Heart right ventricle (tissue), 16 donors: Measurements from ENCODE around the gene OR2V2. TPM values are rescaled to one million over a fixed set of nuclear protein-coding genes. Genes with fewer than 3 reads are reported as not detected.

Source experiments
- ATAC-seq, 8 donors: fragments of 200-7000 bp; cut with Tn5 transposase; one replicate each; pipeline ENCODE4 v1.9.1; 2020; ENCODE audit warnings: mild to moderate bottlenecking in 8 of 8, moderate library complexity in 8 of 8, moderate number of reproducible peaks in 1 of 8
- DNase-seq, 2 donors: peaks; one replicate each; pipeline ENCODE4 v3.0.0-alpha.2; 2020
- H3K27ac ChIP-seq, 10 donors: fragments of 200-600 bp; sonication (generic) in 2 of 10; one replicate each; pipeline versions ENCODE4 v1.5.0 to v1.8.0; 2020 to 2022; ENCODE audit warnings: mild to moderate bottlenecking in 3 of 10
- H3K27me3 ChIP-seq, 7 donors: fragments of 200-600 bp; one replicate each; pipeline ENCODE4 v1.8.0; 2021 to 2022; ENCODE audit warnings: mild to moderate bottlenecking in 2 of 7
- H3K36me3 ChIP-seq, 9 donors: fragments of 200-600 bp; sonication (generic) in 1 of 9; one replicate each; pipeline versions ENCODE4 v1.5.0 to v1.8.0; 2020 to 2022; ENCODE audit warnings: mild to moderate bottlenecking in 2 of 9
- H3K4me1 ChIP-seq, 9 donors: fragments of 200-600 bp; sonication (generic) in 1 of 9; one replicate each; pipeline versions ENCODE4 v1.5.0 to v1.8.0; 2020 to 2022; ENCODE audit warnings: mild to moderate bottlenecking in 4 of 9
- H3K4me3 ChIP-seq, 10 donors: fragments of 200-600 bp; sonication (generic) in 2 of 10; one replicate each; pipeline versions ENCODE4 v1.5.0 to v1.8.0; 2020 to 2022; ENCODE audit warnings: mild to moderate bottlenecking in 7 of 10, moderate library complexity in 2 of 10
- H3K9me3 ChIP-seq, 11 donors: fragments of 200-600 bp in 10 of 11; sonication (generic) in 2 of 11; one replicate each; pipeline versions ENCODE4 v1.5.0 to v1.8.0; 2013 to 2022; ENCODE audit warnings: mild to moderate bottlenecking in 2 of 11, control low read depth in 1 of 11, moderate library complexity in 1 of 11
- CTCF ChIP-seq, 9 donors: fragments of 200-600 bp; sonication (generic) in 2 of 9; IDR thresholded peaks; one replicate each; pipeline versions ENCODE4 v1.5.0 to v1.8.0; 2021 to 2022; ENCODE audit warnings: antibody characterized with exemption in 9 of 9, mild to moderate bottlenecking in 5 of 9, moderate library complexity in 1 of 9
- WGBS, 2 donors: extraction: QIAGEN DNeasy Blood & Tissue Kit; methylation state at CpG; one replicate each; pipeline ENCODE4 v1.1.7; 2013; ENCODE audit warnings: inconsistent platforms in 1 of 2; 5-methylcytosine and 5-hydroxymethylcytosine counted together
- intact Hi-C, 10 donors: fragments of 100-400 bp; cut with DNase I; formaldehyde crosslinking; loops; one replicate each; pipeline versions ENCODE4 v1.11.1 to v1.14.2; 2022
- polyA plus RNA-seq, 2 donors: library from polyadenylated mRNA; stranded (reverse); fragments of 200-250 nt; gene quantifications; one replicate each; pipeline ENCODE4 v1.2.3, GENCODE V29; 2013
- total RNA-seq, 10 donors: library from RNA; stranded (reverse); fragmentation: NEBNext Ultra II Directional in 3 of 10; extraction: Animal tissue kit (Norgen Biotek cat#: 25700) in 3 of 10; gene quantifications; one replicate each; pipeline versions ENCODE4 v1.2.1 to v1.2.4, GENCODE V29; 2021 to 2023
- donor health status: Arrhythmogenic right ventricular cardiomyopathy.
- donor health status: ischemic (EF 13 %, LVEDD 7.1; RV severe dilation, severe dysfunction).
- donor health status: healthy with polysubstance abuse.
- donor health status: DM: no; HTN: yes; CAD: no.
- donor health status: DM: no; HTN: no; CAD: no.
- donor health status: ischemic (EF 25% LVEDD 6.9; RV normal size, moderate dysfunction).
- donor health status: ischemic (EF 25% LVEDD 5.7; RV mildly dilated, moderate dysfunction).
- donor health status: healthy.
- donor health status: DM: yes; HTN: yes; CAD: no.
- donor health status: Ischemic cardiomyopathy.
- donor health status: ischemic (EF 35%, LVEDD 5.7; RV mildly dilated, moderate dysfunction).
- donor health status: nonischemic (EF 11% LVEDD 7.7; RV severe dilation, severe dysfunction).
- donor health status: DM: yes; HTN: yes; CAD: no.
- donor health status: PGD.
- donor health status: ischemic (EF 29% LVEDD 5.4; RV normal size, mild dysfunction).
- donor health status: nonischemic (EF 23%, LVEDD 6.1; RV moderate dilation, normal function).

The OR2V2 gene
- total and polyA plus RNA-seq, 12 donors = not detected

- Histone ChIP-seq H3K27ac (peak overlapping the region; percentile 17 to 87 (median 82)), H3K27me3 (peaks cover 0 to 28% (median 0%) of the 10 kb centered on the region in 7 donors), H3K36me3 (peaks cover 0 to 4% (median 0%) of the 10 kb centered on the region in 9 donors), H3K9me3 (no peaks in the 10 kb centered on the region), H3K4me1 (peaks cover 7 to 47% (median 29%) of the 10 kb centered on the region in 9 donors), H3K4me3 (peak overlapping the region in 9 of 10 donors; percentile 70 to 90 (median 74))
- ATAC-seq = peak in 5 of 8 donors; percentile 19 to 50 (median 26)
- intact Hi-C loops = loop anchor here in 6 of 10 donors (1.0 to 2.0 kb wide), 5 partner anchors 12 to 17 kb away; partner anchors contain the start of gene TRIM41 (in 2 of the 6)
- no peak for DNase-seq
- 10 to 16% methylated on average over 37 of the region's 37 CpGs for WGBS, 2 donors
- no peak for TF ChIP-seq CTCF (IDR thresholded peaks at IDR 0.05)
These were observed 58.6 kb downstream of the OR2V2 start for GRCh38 chr5:181205761-181206649.

- intact Hi-C loops = loop anchor here in 5 of 10 donors (1.0 to 2.0 kb wide), 4 partner anchors 10 to 17 kb away; partner anchors contain the start of gene TRIM41 (in 2 of the 5)
- ATAC-seq = peak; percentile 35 to 73 (median 52)
- H3K27me3 ChIP-seq = peaks cover 0 to 28% (median 0%) of the 10 kb centered on the region in 7 donors
- H3K27ac ChIP-seq = peak overlapping the region in 9 of 10 donors; percentile 77 to 87 (median 82)
- peaks cover 7 to 47% (median 37%) of the 10 kb centered on the region in 9 donors for H3K4me1 ChIP-seq
- H3K4me3 ChIP-seq = peak overlapping the region; percentile 22 to 90 (median 74)
- 1% methylated on average over 36 of the region's 36 CpGs for WGBS, 2 donors
- H3K36me3 ChIP-seq = peaks cover 0 to 4% (median 0%) of the 10 kb centered on the region in 9 donors
- peak; percentile 78 to 80 for DNase-seq
- H3K9me3 ChIP-seq = no peaks in the 10 kb centered on the region
- TF ChIP-seq CTCF (IDR thresholded peaks at IDR 0.05) = no peak
These were observed 60.0 kb downstream of the OR2V2 start for GRCh38 chr5:181207214-181207959.

GRCh38 chr5:181207960-181208253, 60.5 kb downstream of the OR2V2 start:
- no peak for ATAC-seq
- DNase-seq = no peak
- Histone ChIP-seq H3K36me3 (peaks cover 0 to 1% (median 0%) of the 10 kb centered on the region in 9 donors), H3K27ac (peak overlapping the region in 8 of 10 donors; percentile 10 to 87 (median 82)), H3K9me3 (no peaks in the 10 kb centered on the region), H3K4me3 (peak overlapping the region in 3 of 10 donors; percentile 74 to 90 (median 74)), H3K27me3 (peaks cover 0 to 28% (median 0%) of the 10 kb centered on the region in 7 donors), H3K4me1 (peaks cover 7 to 48% (median 39%) of the 10 kb centered on the region in 9 donors)
- WGBS, 2 donors = 36 to 46% methylated on average over 3 of the region's 3 CpGs
- intact Hi-C loops = loop anchor here in 5 of 10 donors (1.0 to 2.0 kb wide), 4 partner anchors 9 to 17 kb away; partner anchors contain the start of gene TRIM41 (in 2 of the 5)
- TF ChIP-seq CTCF (IDR thresholded peaks at IDR 0.05) = no peak

Other genes with a start within 250 kb of the OR2V2 start
- gene BTNL8, start 248.4 kb upstream of the OR2V2 start, total RNA-seq = under 1 TPM in 2 of 10 donors, not detected in 8; 0.18 to 0.28 TPM
- gene BTNL8, start 248.4 kb upstream of the OR2V2 start, polyA plus RNA-seq = under 1 TPM in 1 of 2 donors, not detected in 1; 0.09 TPM
- gene BTNL3, start 158.7 kb upstream of the OR2V2 start, total RNA-seq = under 1 TPM in 1 of 10 donors, not detected in 9; 0.17 TPM
- under 1 TPM in 1 of 2 donors, not detected in 1; 0.03 TPM for gene BTNL3, start 158.7 kb upstream of the OR2V2 start, polyA plus RNA-seq
- gene BTNL9, start 107.3 kb upstream of the OR2V2 start, total RNA-seq = 100 to 1,000 TPM in 2 of 10 donors, 10 to 100 TPM in 8; 16.0 to 140 (median 29.2) TPM
- gene BTNL9, start 107.3 kb upstream of the OR2V2 start, polyA plus RNA-seq = 100 to 1,000 TPM in 1 of 2 donors, 10 to 100 TPM in 1; 38.8 to 254 TPM
- not detected for gene OR2V1, start 16.4 kb upstream of the OR2V2 start, total RNA-seq
- not detected for gene OR2V1, start 16.4 kb upstream of the OR2V2 start, polyA plus RNA-seq
- 1 to 10 TPM; 4.4 to 9.5 (median 6.0) TPM for gene TRIM7, start 57.6 kb downstream of the OR2V2 start, total RNA-seq
- 10 to 100 TPM in 1 of 2 donors, 1 to 10 TPM in 1; 3.9 to 30.8 TPM for gene TRIM7, start 57.6 kb downstream of the OR2V2 start, polyA plus RNA-seq
- gene TRIM41, start 75.7 kb downstream of the OR2V2 start, total RNA-seq = 10 to 100 TPM; 17.3 to 28.2 (median 26.0) TPM
- gene TRIM41, start 75.7 kb downstream of the OR2V2 start, polyA plus RNA-seq = 10 to 100 TPM; 12.1 to 20.5 TPM
- gene RACK1, start 96.3 kb downstream of the OR2V2 start, total RNA-seq = 100 to 1,000 TPM; 581 to 916 (median 631) TPM
- 1,000 to 10,000 TPM; 1,025 to 2,221 TPM for gene RACK1, start 96.3 kb downstream of the OR2V2 start, polyA plus RNA-seq
- gene TRIM52, start 113.6 kb downstream of the OR2V2 start, total RNA-seq = 10 to 100 TPM in 1 of 10 donors, 1 to 10 TPM in 9; 5.5 to 15.8 (median 7.5) TPM
- gene TRIM52, start 113.6 kb downstream of the OR2V2 start, polyA plus RNA-seq = 10 to 100 TPM in 1 of 2 donors, 1 to 10 TPM in 1; 4.1 to 27.1 TPM
- not detected for gene OR4F3, start 219.7 kb downstream of the OR2V2 start, total RNA-seq
- gene OR4F3, start 219.7 kb downstream of the OR2V2 start, polyA plus RNA-seq = not detected